ENCODE measurements around the gene COL9A3.

COL9A3 gene

GRCh38 chr20:62816884-62817873 is at the start of gene COL9A3:
Gene COL9A3 (plus strand): TSS chr20:62817050. CDS start chr20:62817065, 15 bp downstream.
- no peak for TF ChIP-seq POLR2A (IDR thresholded peaks at IDR 0.05; ENCODE audit: low read depth, low read length)
- DNase-seq (ENCODE audit: insufficient read length, low spot score) (no peak), FAIRE-seq (no peak)

- DNase-seq (ENCODE audit: insufficient read length, low spot score) = no peak
- TF ChIP-seq POLR2A (IDR thresholded peaks at IDR 0.05; ENCODE audit: low read depth, low read length) = no peak
- no peak for FAIRE-seq
These were observed 48.7 kb upstream of the COL9A3 start for GRCh38 chr20:62768234-62768546.

GRCh38 chr20:62768551-62769287 is 48.1 kb upstream of the COL9A3 start:
- DNase-seq (ENCODE audit: insufficient read length, low spot score) (peak; percentile 47), FAIRE-seq (no peak)
- TF ChIP-seq POLR2A (IDR thresholded peaks at IDR 0.05; ENCODE audit: low read depth, low read length) = no peak

GRCh38 chr20:62769346-62770071 is 47.3 kb upstream of the COL9A3 start:
- DNase-seq (ENCODE audit: insufficient read length, low spot score) = no peak
- no peak for TF ChIP-seq POLR2A (IDR thresholded peaks at IDR 0.05; ENCODE audit: low read depth, low read length)
- no peak for FAIRE-seq

- TF ChIP-seq POLR2A (IDR thresholded peaks at IDR 0.05; ENCODE audit: low read depth, low read length) = no peak
- DNase-seq (ENCODE audit: insufficient read length, low spot score) (no peak), FAIRE-seq (no peak)
These were observed 46.5 kb upstream of the COL9A3 start for GRCh38 chr20:62770111-62770910.

GRCh38 chr20:62770916-62771315 is 45.9 kb upstream of the COL9A3 start:
- DNase-seq (ENCODE audit: insufficient read length, low spot score) (no peak), FAIRE-seq (no peak)
- no peak for TF ChIP-seq POLR2A (IDR thresholded peaks at IDR 0.05; ENCODE audit: low read depth, low read length)

GRCh38 chr20:62771396-62772102 is 45.3 kb upstream of the COL9A3 start:
- no peak for TF ChIP-seq POLR2A (IDR thresholded peaks at IDR 0.05; ENCODE audit: low read depth, low read length)
- DNase-seq (ENCODE audit: insufficient read length, low spot score) (no peak), FAIRE-seq (no peak)

GRCh38 chr20:62772103-62772611 is 44.7 kb upstream of the COL9A3 start:
- TF ChIP-seq POLR2A (IDR thresholded peaks at IDR 0.05; ENCODE audit: low read depth, low read length) = no peak
- no peak for FAIRE-seq
- no peak for DNase-seq (ENCODE audit: insufficient read length, low spot score)

GRCh38 chr20:62772619-62772989 is 44.2 kb upstream of the COL9A3 start:
- DNase-seq (ENCODE audit: insufficient read length, low spot score) (no peak), FAIRE-seq (no peak)
- no peak for TF ChIP-seq POLR2A (IDR thresholded peaks at IDR 0.05; ENCODE audit: low read depth, low read length)

- no peak for DNase-seq (ENCODE audit: insufficient read length, low spot score)
- TF ChIP-seq POLR2A (IDR thresholded peaks at IDR 0.05; ENCODE audit: low read depth, low read length) = no peak
- no peak for FAIRE-seq
These were observed 43.6 kb upstream of the COL9A3 start for GRCh38 chr20:62772990-62773844.

- TF ChIP-seq POLR2A (IDR thresholded peaks at IDR 0.05; ENCODE audit: low read depth, low read length) = no peak
- FAIRE-seq (no peak), DNase-seq (ENCODE audit: insufficient read length, low spot score) (no peak)
These were observed 42.8 kb upstream of the COL9A3 start for GRCh38 chr20:62773845-62774714.

All from H54 (cell line).